CD1c-positive myeloid dendritic cell (primary cell): ENCODE measurements around the gene SSX2IP.
"Not testable (repeated sequence)": the region's sequence is repeated elsewhere in the genome, so short reads cannot be mapped to it uniquely, and the experiment has no call there.

Source experiments
- DNase-seq: peaks from one replicate; pipeline ENCODE4 v3.0.0-alpha.2; 2016; ENCODE audit errors: extremely low spot score

Gene SSX2IP

GRCh38 chr1:84619383-84620102, 70.7 kb downstream of the SSX2IP start:
- peak; percentile 92 for DNase-seq

- no peak for DNase-seq
Measured at GRCh38 chr1:84617349-84617748, 72.9 kb downstream of the SSX2IP start.

- peak; percentile 51 for DNase-seq
Measured at GRCh38 chr1:84615790-84616189, 74.5 kb downstream of the SSX2IP start.

- DNase-seq = no peak
Measured at GRCh38 chr1:84613887-84614286, 76.4 kb downstream of the SSX2IP start.

GRCh38 chr1:84613026-84613425, 77.2 kb downstream of the SSX2IP start:
- DNase-seq = no peak

GRCh38 chr1:84611796-84612195, 78.5 kb downstream of the SSX2IP start:
- no peak for DNase-seq

GRCh38 chr1:84611091-84611490, 79.2 kb downstream of the SSX2IP start:
- no peak for DNase-seq

- DNase-seq = no peak
Measured at GRCh38 chr1:84606977-84607376, 83.3 kb downstream of the SSX2IP start.

GRCh38 chr1:84605157-84605556, 85.1 kb downstream of the SSX2IP start:
- no peak for DNase-seq

- DNase-seq = no peak
Measured at GRCh38 chr1:84603941-84604830, 86.1 kb downstream of the SSX2IP start.

- no peak for DNase-seq
Measured at GRCh38 chr1:84603223-84603622, 87.0 kb downstream of the SSX2IP start.

- no peak for DNase-seq
Measured at GRCh38 chr1:84600796-84601195, 89.5 kb downstream of the SSX2IP start.

- DNase-seq = peak; percentile 13
Measured at GRCh38 chr1:84598846-84599741, 91.2 kb downstream of the SSX2IP start.

GRCh38 chr1:84598418-84598817, 91.8 kb downstream of the SSX2IP start:
- DNase-seq = no peak

- no peak for DNase-seq
Measured at GRCh38 chr1:84597011-84597410, 93.2 kb downstream of the SSX2IP start.

- not testable (repeated sequence) for DNase-seq
Measured at GRCh38 chr1:84594959-84595358, 95.3 kb downstream of the SSX2IP start.
